ENCODE results near the gene TSPAN5.
A peak's percentile ranks its signal among the peaks of the same experiment; 100 is the strongest.

The TSPAN5 gene

DNA sequence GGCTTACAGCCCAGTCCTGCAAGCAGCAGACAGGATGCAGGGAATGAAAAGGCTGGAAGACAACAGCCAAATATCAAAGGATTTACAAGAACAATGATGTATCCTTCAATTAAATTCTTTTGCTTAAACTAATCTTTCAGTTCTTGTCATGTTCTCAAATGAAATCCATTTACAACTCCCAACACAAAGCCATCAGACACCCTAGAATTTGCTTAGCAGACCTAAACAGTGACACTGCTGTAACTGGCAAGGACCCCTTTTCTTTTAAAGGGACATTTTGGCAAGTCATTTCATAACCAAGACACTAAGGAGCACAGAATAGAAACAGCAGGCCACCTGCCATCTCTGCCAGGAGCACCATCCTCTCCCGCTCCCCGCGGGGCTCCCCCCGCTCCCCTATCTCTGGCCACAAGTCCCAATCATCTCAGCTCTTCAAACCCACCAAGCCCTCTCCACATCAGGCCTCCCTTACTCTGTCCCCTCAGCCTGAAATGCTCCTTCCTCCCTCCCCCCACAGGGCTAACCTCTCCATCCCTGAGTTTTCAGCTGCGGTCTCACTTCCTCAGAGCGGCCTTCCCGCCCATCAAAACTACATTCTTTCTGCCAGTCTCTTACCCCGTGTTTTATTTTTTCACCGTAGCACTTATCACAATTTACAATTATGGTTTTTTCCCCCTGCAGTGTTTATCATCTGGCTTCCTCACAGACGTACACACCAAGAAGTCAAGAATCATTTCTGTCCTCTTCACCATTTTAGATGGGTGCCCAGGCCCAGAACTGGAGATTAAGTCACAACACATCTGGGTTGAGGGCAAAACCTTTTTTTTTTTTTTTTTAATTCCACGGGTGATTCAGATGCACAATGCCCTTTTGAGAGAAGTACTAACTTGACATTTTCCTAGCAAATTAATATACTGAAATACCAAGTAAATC, 45.8 kb downstream of the TSPAN5 start:
- ChIA-PET CTCF (no interaction called here), POLR2A (no interaction called here)
- H3K27ac ChIP-seq (ENCODE audit: extremely low read depth, low read depth, low read length), result no peak overlapping the region

DNA sequence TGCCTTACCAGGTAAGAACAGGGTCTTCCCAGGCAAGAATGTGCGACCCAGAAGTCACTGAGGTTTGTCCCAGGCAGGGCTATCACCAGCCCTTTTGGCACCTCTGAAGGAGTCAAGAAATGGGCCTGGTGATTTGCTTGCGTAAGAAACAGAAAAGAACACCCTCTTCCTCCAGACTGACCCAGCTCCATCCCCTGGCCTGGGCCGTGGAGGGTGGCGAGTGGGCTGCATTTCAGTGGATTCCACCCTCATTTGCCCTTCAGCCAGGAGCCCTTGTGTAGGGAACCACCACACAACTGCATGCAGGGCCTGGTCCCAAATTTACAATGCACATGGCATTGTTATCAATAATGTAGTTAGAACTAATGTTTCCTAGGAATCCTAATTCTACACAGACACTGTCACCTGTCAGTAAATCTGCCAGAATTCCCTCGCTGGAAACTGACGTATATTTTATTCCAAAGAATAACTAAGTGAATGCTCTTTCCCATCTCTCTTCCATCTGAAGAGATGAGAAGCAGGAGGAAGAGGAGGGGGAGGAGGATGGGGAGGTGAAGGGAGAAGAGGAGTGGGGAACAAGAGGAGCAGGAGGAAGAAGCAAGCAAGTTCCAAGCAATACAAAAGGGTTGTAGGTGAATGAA, 46.6 kb downstream of the TSPAN5 start:
- no peak for TF ChIP-seq ZNF837 (tag by site-specific recombination; IDR thresholded peaks at IDR 0.05)
- TF ChIP-seq, protein P1, sequence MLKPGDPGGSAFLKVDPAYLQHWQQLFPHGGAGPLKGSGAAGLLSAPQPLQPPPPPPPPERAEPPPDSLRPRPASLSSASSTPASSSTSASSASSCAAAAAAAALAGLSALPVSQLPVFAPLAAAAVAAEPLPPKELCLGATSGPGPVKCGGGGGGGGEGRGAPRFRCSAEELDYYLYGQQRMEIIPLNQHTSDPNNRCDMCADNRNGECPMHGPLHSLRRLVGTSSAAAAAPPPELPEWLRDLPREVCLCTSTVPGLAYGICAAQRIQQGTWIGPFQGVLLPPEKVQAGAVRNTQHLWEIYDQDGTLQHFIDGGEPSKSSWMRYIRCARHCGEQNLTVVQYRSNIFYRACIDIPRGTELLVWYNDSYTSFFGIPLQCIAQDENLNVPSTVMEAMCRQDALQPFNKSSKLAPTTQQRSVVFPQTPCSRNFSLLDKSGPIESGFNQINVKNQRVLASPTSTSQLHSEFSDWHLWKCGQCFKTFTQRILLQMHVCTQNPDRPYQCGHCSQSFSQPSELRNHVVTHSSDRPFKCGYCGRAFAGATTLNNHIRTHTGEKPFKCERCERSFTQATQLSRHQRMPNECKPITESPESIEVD (tag by site-specific recombination; IDR thresholded peaks at IDR 0.05), result no peak
- TF ChIP-seq ZBTB48 (tag by site-specific recombination; IDR thresholded peaks at IDR 0.05), result no peak
- H3K4me1 ChIP-seq (ENCODE audit: control insufficient read depth, insufficient read depth, low read length), result peaks cover 5% of the 10 kb centered on the region
- no peaks in the 10 kb centered on the region for H3K36me3 ChIP-seq (ENCODE audit: control insufficient read depth in 2 of 2, insufficient read depth in 1 of 2, low read length in 2 of 2)
- H3K4me3 ChIP-seq (ENCODE audit: low read depth, low read length), result no peak overlapping the region
- CTCF ChIA-PET, result no interaction called here
- H3K9me3 ChIP-seq (ENCODE audit: control insufficient read depth, insufficient read depth, low read depth, low read length), result no peaks in the 10 kb centered on the region
- H3K27ac ChIP-seq (ENCODE audit: extremely low read depth, low read depth, low read length), result no peak overlapping the region
- POLR2A ChIA-PET, result no interaction called here

More for the DNA sequence above, 45.8 kb downstream of the TSPAN5 start:
- H3K4me1 ChIP-seq (ENCODE audit: control insufficient read depth, insufficient read depth, low read length), result peaks cover 5% of the 10 kb centered on the region
- H3K9me3 ChIP-seq (ENCODE audit: control insufficient read depth, insufficient read depth, low read depth, low read length), result no peaks in the 10 kb centered on the region
- H3K4me3 ChIP-seq (ENCODE audit: low read depth, low read length), result no peak overlapping the region
- TF ChIP-seq, protein P2, sequence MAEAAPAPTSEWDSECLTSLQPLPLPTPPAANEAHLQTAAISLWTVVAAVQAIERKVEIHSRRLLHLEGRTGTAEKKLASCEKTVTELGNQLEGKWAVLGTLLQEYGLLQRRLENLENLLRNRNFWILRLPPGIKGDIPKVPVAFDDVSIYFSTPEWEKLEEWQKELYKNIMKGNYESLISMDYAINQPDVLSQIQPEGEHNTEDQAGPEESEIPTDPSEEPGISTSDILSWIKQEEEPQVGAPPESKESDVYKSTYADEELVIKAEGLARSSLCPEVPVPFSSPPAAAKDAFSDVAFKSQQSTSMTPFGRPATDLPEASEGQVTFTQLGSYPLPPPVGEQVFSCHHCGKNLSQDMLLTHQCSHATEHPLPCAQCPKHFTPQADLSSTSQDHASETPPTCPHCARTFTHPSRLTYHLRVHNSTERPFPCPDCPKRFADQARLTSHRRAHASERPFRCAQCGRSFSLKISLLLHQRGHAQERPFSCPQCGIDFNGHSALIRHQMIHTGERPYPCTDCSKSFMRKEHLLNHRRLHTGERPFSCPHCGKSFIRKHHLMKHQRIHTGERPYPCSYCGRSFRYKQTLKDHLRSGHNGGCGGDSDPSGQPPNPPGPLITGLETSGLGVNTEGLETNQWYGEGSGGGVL (tag by site-specific recombination; IDR thresholded peaks at IDR 0.05), result peak; percentile 18; the same call in 1 of the 2 replicates
- TF ChIP-seq, protein P3, sequence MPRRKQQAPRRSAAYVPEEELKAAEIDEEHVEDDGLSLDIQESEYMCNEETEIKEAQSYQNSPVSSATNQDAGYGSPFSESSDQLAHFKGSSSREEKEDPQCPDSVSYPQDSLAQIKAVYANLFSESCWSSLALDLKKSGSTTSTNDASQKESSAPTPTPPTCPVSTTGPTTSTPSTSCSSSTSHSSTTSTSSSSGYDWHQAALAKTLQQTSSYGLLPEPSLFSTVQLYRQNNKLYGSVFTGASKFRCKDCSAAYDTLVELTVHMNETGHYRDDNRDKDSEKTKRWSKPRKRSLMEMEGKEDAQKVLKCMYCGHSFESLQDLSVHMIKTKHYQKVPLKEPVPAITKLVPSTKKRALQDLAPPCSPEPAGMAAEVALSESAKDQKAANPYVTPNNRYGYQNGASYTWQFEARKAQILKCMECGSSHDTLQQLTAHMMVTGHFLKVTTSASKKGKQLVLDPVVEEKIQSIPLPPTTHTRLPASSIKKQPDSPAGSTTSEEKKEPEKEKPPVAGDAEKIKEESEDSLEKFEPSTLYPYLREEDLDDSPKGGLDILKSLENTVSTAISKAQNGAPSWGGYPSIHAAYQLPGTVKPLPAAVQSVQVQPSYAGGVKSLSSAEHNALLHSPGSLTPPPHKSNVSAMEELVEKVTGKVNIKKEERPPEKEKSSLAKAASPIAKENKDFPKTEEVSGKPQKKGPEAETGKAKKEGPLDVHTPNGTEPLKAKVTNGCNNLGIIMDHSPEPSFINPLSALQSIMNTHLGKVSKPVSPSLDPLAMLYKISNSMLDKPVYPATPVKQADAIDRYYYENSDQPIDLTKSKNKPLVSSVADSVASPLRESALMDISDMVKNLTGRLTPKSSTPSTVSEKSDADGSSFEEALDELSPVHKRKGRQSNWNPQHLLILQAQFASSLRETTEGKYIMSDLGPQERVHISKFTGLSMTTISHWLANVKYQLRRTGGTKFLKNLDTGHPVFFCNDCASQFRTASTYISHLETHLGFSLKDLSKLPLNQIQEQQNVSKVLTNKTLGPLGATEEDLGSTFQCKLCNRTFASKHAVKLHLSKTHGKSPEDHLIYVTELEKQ (tag by site-specific recombination; IDR thresholded peaks at IDR 0.05; ENCODE audit: borderline replicate concordance), result no peak
- no peaks in the 10 kb centered on the region for H3K36me3 ChIP-seq (ENCODE audit: control insufficient read depth in 2 of 2, insufficient read depth in 1 of 2, low read length in 2 of 2)

DNA sequence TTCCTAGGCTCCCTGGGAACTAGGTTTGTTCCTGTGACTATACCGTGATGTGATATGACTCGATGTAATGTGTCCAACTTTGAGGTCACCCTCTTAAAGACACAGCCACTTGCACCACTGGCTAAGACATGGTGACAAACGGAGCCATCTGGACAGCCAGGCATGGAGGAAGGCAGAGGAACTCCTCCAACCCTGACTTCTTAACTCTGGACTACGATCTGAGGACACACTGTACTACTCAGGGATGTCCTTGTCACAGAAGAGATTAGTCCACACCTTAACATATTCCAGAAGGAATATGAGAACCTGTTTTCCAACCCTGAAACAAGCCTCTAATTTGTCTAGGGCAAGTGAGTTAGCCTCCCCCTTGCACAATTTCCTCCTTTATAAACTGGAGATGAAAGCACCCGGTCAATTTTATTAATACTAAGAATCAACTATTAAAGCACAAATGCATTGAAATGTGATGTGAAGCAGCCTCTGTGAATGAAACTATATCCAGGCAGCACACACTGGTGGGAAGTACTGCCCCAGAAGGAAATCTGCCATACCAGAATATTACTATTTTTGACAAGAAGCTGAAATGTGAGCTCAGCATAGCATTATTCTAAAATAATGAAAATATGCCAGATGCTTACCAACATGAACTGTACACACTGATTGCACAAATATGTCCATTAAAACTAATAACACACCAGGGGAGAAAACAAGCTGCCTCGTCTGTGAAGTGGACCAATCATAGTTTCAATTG, 47.3 kb downstream of the TSPAN5 start:
- Histone ChIP-seq H3K36me3 (ENCODE audit: control insufficient read depth in 2 of 2, insufficient read depth in 1 of 2, low read length in 2 of 2) (no peaks in the 10 kb centered on the region), H3K4me3 (ENCODE audit: low read depth, low read length) (no peak overlapping the region), H3K4me1 (ENCODE audit: control insufficient read depth, insufficient read depth, low read length) (peaks cover 5% of the 10 kb centered on the region), H3K9me3 (ENCODE audit: control insufficient read depth, insufficient read depth, low read depth, low read length) (no peaks in the 10 kb centered on the region), H3K27ac (ENCODE audit: extremely low read depth, low read depth, low read length) (no peak overlapping the region)
- ChIA-PET CTCF (no interaction called here), POLR2A (no interaction called here)
- TF ChIP-seq ZNF2 (tag by site-specific recombination; IDR thresholded peaks at IDR 0.05) (no peak), ZNF707 (tag by site-specific recombination; IDR thresholded peaks at IDR 0.05) (no peak), ZNF146 (tag by site-specific recombination; IDR thresholded peaks at IDR 0.05) (no peak), ZNF624 (tag by site-specific recombination; IDR thresholded peaks at IDR 0.05) (no peak), ZNF837 (tag by site-specific recombination; IDR thresholded peaks at IDR 0.05) (no peak), KLF8 (tag by site-specific recombination; IDR thresholded peaks at IDR 0.05) (no peak), ZNF654 (tag by site-specific recombination; IDR thresholded peaks at IDR 0.05; ENCODE audit: low read depth) (no peak), RBAK (tag by site-specific recombination; IDR thresholded peaks at IDR 0.05) (no peak)
- TF ChIP-seq, protein P4, sequence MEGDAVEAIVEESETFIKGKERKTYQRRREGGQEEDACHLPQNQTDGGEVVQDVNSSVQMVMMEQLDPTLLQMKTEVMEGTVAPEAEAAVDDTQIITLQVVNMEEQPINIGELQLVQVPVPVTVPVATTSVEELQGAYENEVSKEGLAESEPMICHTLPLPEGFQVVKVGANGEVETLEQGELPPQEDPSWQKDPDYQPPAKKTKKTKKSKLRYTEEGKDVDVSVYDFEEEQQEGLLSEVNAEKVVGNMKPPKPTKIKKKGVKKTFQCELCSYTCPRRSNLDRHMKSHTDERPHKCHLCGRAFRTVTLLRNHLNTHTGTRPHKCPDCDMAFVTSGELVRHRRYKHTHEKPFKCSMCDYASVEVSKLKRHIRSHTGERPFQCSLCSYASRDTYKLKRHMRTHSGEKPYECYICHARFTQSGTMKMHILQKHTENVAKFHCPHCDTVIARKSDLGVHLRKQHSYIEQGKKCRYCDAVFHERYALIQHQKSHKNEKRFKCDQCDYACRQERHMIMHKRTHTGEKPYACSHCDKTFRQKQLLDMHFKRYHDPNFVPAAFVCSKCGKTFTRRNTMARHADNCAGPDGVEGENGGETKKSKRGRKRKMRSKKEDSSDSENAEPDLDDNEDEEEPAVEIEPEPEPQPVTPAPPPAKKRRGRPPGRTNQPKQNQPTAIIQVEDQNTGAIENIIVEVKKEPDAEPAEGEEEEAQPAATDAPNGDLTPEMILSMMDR (tag by site-specific recombination; IDR thresholded peaks at IDR 0.05), result no peak
- TF ChIP-seq, protein P5, sequence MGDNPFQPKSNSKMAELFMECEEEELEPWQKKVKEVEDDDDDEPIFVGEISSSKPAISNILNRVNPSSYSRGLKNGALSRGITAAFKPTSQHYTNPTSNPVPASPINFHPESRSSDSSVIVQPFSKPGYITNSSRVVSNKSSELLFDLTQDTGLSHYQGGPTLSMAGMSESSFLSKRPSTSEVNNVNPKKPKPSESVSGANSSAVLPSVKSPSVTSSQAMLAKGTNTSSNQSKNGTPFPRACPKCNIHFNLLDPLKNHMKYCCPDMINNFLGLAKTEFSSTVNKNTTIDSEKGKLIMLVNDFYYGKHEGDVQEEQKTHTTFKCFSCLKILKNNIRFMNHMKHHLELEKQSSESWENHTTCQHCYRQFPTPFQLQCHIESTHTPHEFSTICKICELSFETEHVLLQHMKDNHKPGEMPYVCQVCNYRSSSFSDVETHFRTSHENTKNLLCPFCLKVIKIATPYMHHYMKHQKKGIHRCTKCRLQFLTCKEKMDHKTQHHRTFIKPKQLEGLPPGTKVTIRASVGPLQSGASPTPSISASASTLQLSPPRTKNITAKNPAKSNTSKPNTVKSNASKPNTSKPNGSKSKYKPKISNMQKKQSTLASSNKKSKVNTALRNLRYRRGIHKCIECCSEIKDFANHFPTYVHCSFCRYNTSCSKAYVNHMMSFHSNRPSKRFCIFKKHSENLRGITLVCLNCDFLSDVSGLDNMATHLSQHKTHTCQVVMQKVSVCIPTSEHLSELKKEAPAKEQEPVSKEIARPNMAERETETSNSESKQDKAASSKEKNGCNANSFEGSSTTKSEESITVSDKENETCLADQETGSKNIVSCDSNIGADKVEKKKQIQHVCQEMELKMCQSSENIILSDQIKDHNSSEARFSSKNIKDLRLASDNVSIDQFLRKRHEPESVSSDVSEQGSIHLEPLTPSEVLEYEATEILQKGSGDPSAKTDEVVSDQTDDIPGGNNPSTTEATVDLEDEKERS (tag by site-specific recombination; IDR thresholded peaks at IDR 0.05), result no peak

Data from HEK293 (cell line).